Muscle of leg (tissue), 11 donors: ENCODE measurements around the gene VDR. TPM values are rescaled to one million over a fixed set of nuclear protein-coding genes. Genes with fewer than 3 reads are reported as not detected.

Experiments used
- DNase-seq: peaks from one replicate; pipeline ENCODE4 v3.0.0; 2013
- H3K27ac ChIP-seq: one replicate; pipeline ENCODE4 v1.5.1; 2013; ENCODE audit warnings: mild to moderate bottlenecking, low read length, control low read depth
- H3K27me3 ChIP-seq: one replicate; pipeline ENCODE4 v1.6.1; 2013; ENCODE audit warnings: low read length; ENCODE audit not compliant: control insufficient read depth, insufficient read depth
- H3K36me3 ChIP-seq: one replicate; pipeline ENCODE4 v1.6.1; 2013; ENCODE audit warnings: low read length; ENCODE audit not compliant: control insufficient read depth, insufficient read depth
- H3K4me1 ChIP-seq: one replicate; pipeline ENCODE4 v1.6.1; 2013; ENCODE audit warnings: low read length; ENCODE audit not compliant: control insufficient read depth, insufficient read depth
- H3K4me3 ChIP-seq: one replicate; pipeline ENCODE4 v1.5.1; 2013; ENCODE audit warnings: low read length, control low read depth
- H3K9me3 ChIP-seq: replicated peaks from 2 replicates; pipeline ENCODE4 v1.6.1; 2013; ENCODE audit warnings: low read depth, low read length; ENCODE audit not compliant: control insufficient read depth
- WGBS: methylation state at CpG from one replicate; pipeline ENCODE4 v1.1.5; 2013; ENCODE audit warnings: missing lambda C conversion rate; ENCODE audit not compliant: insufficient coverage; 5-methylcytosine and 5-hydroxymethylcytosine counted together
- polyA plus RNA-seq, 8 donors: library from polyadenylated mRNA; unstranded; fragments of 120-200 nt; gene quantifications; one replicate each; pipeline versions ENCODE4 v1.2.1 to v1.2.3, GENCODE V29; 2013; ENCODE audit warnings: inconsistent platforms in 1 of 8, low replicate concordance in 1 of 8; ENCODE audit not compliant: insufficient read length in 8 of 8, insufficient read depth in 1 of 8
- total RNA-seq: library from RNA; stranded (reverse); fragments of 120-200 nt; gene quantifications from one replicate; pipeline ENCODE4 v1.2.4, GENCODE V29; 2013

Gene VDR
- total and polyA plus RNA-seq, 9 donors = 0.23 to 1.0 (median 0.45) TPM

GRCh38 chr12:47808574-47809365 is 96.0 kb downstream of the VDR start:
- Histone ChIP-seq H3K36me3 (peaks cover 25% of the 10 kb centered on the region), H3K9me3 (no peaks in the 10 kb centered on the region), H3K27ac (peak overlapping the region; percentile 77), H3K4me3 (no peak overlapping the region), H3K4me1 (peaks cover 82% of the 10 kb centered on the region), H3K27me3 (no peaks in the 10 kb centered on the region)
- no peak for DNase-seq
- 60% methylated on average over 9 of the region's 9 CpGs for WGBS

DNA sequence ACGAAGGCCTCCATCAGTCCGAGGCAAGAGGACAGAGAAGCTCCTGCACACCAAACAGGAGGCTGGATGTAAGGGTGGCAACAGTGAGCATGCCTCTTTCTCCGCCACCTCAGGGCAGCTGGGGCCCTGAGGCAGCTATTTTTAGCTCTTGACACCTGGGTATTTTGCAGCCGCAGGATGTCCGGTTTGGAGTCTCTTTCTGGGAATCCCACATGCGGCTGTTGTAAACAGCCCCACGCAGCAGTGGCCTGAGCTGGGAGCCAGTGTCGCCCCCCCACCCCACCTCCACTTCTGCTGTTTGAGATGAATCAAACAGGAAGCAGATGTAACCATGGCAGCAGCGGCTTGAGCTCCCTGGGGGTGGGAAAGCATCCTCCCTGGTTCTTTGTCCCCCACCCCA is 96.7 kb downstream of the VDR start:
- H3K4me1 ChIP-seq = peaks cover 82% of the 10 kb centered on the region
- 22% methylated on average over 5 of the region's 9 CpGs for WGBS
- no peaks in the 10 kb centered on the region for H3K27me3 ChIP-seq
- DNase-seq = peak; percentile 78
- peak overlapping the region; percentile 77 for H3K27ac ChIP-seq
- H3K36me3 ChIP-seq = peaks cover 29% of the 10 kb centered on the region
- no peaks in the 10 kb centered on the region for H3K9me3 ChIP-seq
- H3K4me3 ChIP-seq = no peak overlapping the region

GRCh38 chr12:47807338-47807737 is 97.5 kb downstream of the VDR start:
- peak overlapping the region; percentile 77 for H3K27ac ChIP-seq
- H3K27me3 ChIP-seq = no peaks in the 10 kb centered on the region
- no peak overlapping the region for H3K4me3 ChIP-seq
- WGBS = 61% methylated on average over 4 of the region's 5 CpGs
- no peaks in the 10 kb centered on the region for H3K9me3 ChIP-seq
- peaks cover 82% of the 10 kb centered on the region for H3K4me1 ChIP-seq
- peaks cover 32% of the 10 kb centered on the region for H3K36me3 ChIP-seq
- DNase-seq = no peak

DNA sequence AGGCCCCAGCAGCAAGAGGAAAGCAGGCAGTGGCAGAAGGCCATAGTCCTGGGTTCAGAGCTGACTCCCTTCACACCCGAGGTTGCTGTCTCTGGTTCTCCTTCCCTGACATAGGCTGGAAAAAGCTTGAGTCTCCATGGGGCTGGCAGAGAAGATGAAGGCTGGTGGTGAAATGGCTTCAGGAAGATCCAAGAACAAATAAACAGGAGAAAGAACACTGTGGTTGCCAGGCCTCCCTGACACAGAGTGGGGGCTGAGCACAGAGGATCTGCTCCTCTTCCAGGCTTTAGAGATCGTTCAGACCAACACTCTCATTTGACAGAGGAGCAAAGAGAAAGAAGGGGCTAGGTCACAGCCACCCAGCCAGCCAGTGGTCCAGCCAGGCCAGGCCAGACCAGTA is 99.4 kb downstream of the VDR start:
- Histone ChIP-seq H3K9me3 (no peaks in the 10 kb centered on the region), H3K4me3 (no peak overlapping the region), H3K27ac (peak overlapping the region; percentile 63), H3K27me3 (no peaks in the 10 kb centered on the region), H3K36me3 (peaks cover 35% of the 10 kb centered on the region), H3K4me1 (peaks cover 81% of the 10 kb centered on the region)
- no CpG with 5 or more reads among the region's 2 CpGs for WGBS
- DNase-seq = no peak

DNA sequence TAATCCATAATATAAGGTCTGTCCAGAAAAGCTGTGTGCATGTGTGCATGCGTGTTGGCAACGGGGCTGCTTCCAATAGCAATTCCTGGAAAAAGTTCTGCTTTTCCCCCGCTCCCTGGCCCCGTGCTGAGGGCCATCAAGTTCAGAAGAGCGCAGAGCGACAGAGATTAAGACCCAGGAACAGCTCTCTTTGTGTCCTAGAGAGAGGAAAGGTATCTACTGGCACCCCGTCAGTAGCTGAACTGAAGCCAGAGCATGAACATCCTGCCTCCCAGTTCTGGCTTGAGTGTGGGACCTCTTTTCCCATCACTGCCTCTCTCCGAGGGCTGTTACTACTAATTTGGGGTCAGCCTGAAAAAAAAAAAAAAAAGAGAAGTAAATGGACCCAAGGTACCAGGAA is 100.6 kb downstream of the VDR start:
- peaks cover 88% of the 10 kb centered on the region for H3K4me1 ChIP-seq
- DNase-seq = peak; percentile 63
- H3K27me3 ChIP-seq = no peaks in the 10 kb centered on the region
- H3K36me3 ChIP-seq = peaks cover 47% of the 10 kb centered on the region
- H3K9me3 ChIP-seq = no peaks in the 10 kb centered on the region
- H3K27ac ChIP-seq = no peak overlapping the region
- WGBS = 20% methylated on average over 5 of the region's 8 CpGs
- H3K4me3 ChIP-seq = no peak overlapping the region

DNA sequence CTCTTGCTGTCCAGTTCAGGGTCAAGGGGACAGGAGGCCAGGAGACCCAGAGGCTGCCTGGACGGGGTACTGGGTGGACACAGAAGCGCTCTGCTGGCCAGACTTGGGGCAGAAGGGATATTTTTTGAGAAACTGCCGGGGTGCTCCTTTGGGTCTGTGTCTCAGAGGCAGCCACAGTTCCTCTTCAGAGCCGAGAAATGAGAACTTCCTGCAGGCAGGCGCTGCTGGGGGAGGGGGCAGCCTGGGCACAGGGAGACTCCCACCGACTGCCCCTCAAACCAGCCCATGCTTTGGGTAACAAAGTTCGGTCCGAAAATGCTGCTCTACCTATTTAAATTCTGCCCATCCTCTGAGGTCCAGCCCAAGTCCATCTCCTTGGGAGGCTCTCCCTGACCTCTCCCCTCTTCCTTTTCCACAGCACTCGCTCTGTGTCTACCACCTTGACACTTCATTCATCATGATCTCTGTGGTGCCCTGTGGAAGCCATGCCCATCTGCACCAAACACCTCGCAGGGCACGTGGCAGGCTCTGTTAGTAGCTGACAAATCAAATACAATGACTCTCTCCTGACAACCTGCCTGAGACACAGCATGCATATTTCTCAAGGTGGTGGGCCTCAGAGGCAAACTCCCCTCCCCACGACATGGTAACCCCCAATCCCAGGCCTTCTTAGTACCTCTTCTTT is 101.5 kb downstream of the VDR start:
- 53% methylated on average over 9 of the region's 12 CpGs for WGBS
- H3K36me3 ChIP-seq = peaks cover 52% of the 10 kb centered on the region
- H3K27me3 ChIP-seq = no peaks in the 10 kb centered on the region
- H3K4me1 ChIP-seq = peaks cover 81% of the 10 kb centered on the region
- peak overlapping the region; percentile 0 for H3K27ac ChIP-seq
- no peak for DNase-seq
- no peaks in the 10 kb centered on the region for H3K9me3 ChIP-seq
- no peak overlapping the region for H3K4me3 ChIP-seq

DNA sequence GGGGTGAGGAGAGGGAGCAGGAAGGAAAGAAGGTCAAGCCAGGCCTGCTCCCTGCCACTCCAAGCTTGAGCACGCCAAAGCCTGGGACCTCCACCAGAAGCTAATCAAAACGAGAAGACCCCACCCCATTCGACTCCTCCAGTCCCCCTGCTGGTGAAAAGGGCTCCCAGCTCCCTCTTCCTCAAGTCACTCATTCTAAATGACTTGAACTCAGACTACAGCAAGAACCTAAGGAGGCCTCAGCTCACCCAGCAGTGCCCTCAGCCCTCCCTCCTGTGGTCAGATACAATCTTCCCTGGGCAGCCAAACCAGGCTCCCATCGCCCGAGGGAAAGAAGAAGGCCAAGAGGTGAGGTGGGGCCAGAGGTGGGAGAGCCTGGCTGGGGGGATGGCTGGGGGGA is 102.5 kb downstream of the VDR start:
- no peak for DNase-seq
- no peak overlapping the region for H3K4me3 ChIP-seq
- no peaks in the 10 kb centered on the region for H3K27me3 ChIP-seq
- H3K9me3 ChIP-seq = no peaks in the 10 kb centered on the region
- H3K36me3 ChIP-seq = peaks cover 62% of the 10 kb centered on the region
- H3K27ac ChIP-seq = no peak overlapping the region
- 23% methylated on average over 4 of the region's 5 CpGs for WGBS
- peaks cover 71% of the 10 kb centered on the region for H3K4me1 ChIP-seq

- 64% methylated on average over 7 of the region's 9 CpGs for WGBS
Measured at GRCh38 chr12:47801904-47802246, 102.9 kb downstream of the VDR start.

GRCh38 chr12:47801170-47801903 is 103.5 kb downstream of the VDR start:
- H3K4me1 ChIP-seq = peaks cover 70% of the 10 kb centered on the region
- no peak overlapping the region for H3K4me3 ChIP-seq
- H3K27me3 ChIP-seq = no peaks in the 10 kb centered on the region
- H3K9me3 ChIP-seq = no peaks in the 10 kb centered on the region
- peak overlapping the region; percentile 0 for H3K27ac ChIP-seq
- DNase-seq = no peak
- WGBS = 48% methylated on average over 3 of the region's 7 CpGs
- peaks cover 69% of the 10 kb centered on the region for H3K36me3 ChIP-seq

More at GRCh38 chr12:47801904-47802246, 102.9 kb downstream of the VDR start:
- Histone ChIP-seq H3K27ac (peak overlapping the region; percentile 0), H3K4me1 (peaks cover 70% of the 10 kb centered on the region), H3K9me3 (no peaks in the 10 kb centered on the region), H3K4me3 (no peak overlapping the region), H3K36me3 (peaks cover 65% of the 10 kb centered on the region), H3K27me3 (no peaks in the 10 kb centered on the region)
- no peak for DNase-seq

DNA sequence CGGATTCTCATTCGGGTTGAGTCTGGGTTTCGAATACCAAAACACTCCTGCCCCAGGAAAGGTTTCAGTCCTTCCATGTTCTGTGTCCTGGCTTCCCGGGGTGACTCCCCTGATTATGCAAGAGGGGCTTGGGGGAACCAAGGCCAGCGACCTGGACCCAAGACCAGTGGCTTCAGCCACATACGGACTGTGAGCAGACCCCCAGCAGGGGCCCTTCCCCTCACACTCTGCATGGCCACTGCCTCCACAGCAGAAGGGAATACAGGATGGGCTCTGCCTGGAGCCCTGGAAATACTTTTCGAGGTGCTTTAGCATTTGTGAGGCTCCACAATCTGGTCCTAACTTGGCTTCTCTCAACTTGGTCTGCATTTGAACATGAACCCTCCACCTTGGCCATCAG is 104.2 kb downstream of the VDR start:
- H3K27me3 ChIP-seq = no peaks in the 10 kb centered on the region
- H3K4me1 ChIP-seq = peaks cover 64% of the 10 kb centered on the region
- no peak for DNase-seq
- H3K4me3 ChIP-seq = no peak overlapping the region
- H3K9me3 ChIP-seq = no peaks in the 10 kb centered on the region
- WGBS = 78% methylated on average over 7 of the region's 7 CpGs
- no peak overlapping the region for H3K27ac ChIP-seq
- peaks cover 71% of the 10 kb centered on the region for H3K36me3 ChIP-seq
